Neuron (in vitro differentiated cells): ENCODE results near the gene ZBP1.

Experiments
- H2AFZ ChIP-seq: one replicate; pipeline ENCODE4 v1.6.1; 2013; ENCODE audit warnings: low read depth, mild to moderate bottlenecking, inconsistent platforms, low read length, moderate library complexity
- H3K27me3 ChIP-seq: one replicate; pipeline ENCODE4 v1.6.1; 2013; ENCODE audit warnings: low read length; ENCODE audit not compliant: insufficient read depth
- H3K36me3 ChIP-seq: one replicate; pipeline ENCODE4 v1.6.1; 2013; ENCODE audit warnings: low read length; ENCODE audit not compliant: insufficient read depth
- H3K4me1 ChIP-seq: one replicate; pipeline ENCODE4 v1.6.1; 2013; ENCODE audit warnings: low read length; ENCODE audit not compliant: insufficient read depth
- H3K4me3 ChIP-seq: 2 replicates; pipeline ENCODE4 v1.5.1; 2013; ENCODE audit warnings: mild to moderate bottlenecking, low read length, moderate library complexity
- H3K9me3 ChIP-seq: one replicate; pipeline ENCODE4 v1.6.1; 2013; ENCODE audit warnings: low read length

Gene ZBP1

DNA sequence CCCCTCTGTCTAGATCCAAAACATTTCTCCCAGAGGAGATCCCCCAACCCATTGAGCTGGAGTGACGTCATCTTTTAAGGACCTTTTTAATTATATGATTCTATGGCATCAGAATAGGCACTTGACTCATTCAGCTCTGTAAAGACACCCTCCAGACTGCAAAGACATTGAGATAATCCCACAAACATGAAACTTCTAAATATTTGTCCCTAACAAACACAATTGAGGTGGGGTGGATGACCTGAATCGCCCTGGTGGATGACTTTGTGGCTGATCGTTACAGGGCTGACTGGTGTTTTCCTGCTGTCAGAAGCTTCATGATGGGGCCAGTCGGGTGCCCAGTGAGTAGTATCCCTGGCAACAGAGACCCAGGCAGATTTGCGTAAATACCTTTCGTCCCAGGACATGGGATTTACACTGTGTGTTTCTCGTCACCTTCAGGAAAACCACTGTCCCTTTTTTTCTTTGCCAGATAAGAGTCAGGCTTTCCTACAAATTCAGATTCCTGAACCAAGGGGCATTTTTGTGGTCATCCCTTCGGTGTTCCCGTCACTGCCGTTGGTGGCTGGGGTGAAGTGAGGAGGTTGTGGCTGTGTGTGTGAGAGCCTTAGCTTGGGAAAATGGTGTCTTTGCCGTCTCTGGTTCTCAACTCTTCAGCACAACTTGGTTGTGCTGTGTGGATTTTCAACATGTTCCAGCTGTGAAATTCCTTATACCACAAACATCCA, 64.6 kb downstream of the ZBP1 start:
- H3K27me3 ChIP-seq: peaks cover 29% of the 10 kb centered on the region
- no peak overlapping the region for H2AFZ ChIP-seq
- H3K4me3 ChIP-seq: no peak overlapping the region
- H3K4me1 ChIP-seq: no peaks in the 10 kb centered on the region
- no peaks in the 10 kb centered on the region for H3K9me3 ChIP-seq
- H3K36me3 ChIP-seq: no peaks in the 10 kb centered on the region
